SU-DHL-6 (cell line): Measurements from ENCODE around the gene TMEM33.

Experiments
- H2AFZ ChIP-seq: fragments of 200-600 bp; sonication (generic); 2 replicates; pipeline ENCODE4 v1.6.1; 2014; ENCODE audit warnings: low read depth, mild to moderate bottlenecking, moderate library complexity, mixed read lengths, antibody characterized with exemption, low read length; ENCODE audit not compliant: severe bottlenecking
- H3F3A ChIP-seq: fragments of 200-600 bp; shearing (Covaris generic); 2 replicates; pipeline ENCODE4 v1.6.0; 2016; ENCODE audit warnings: antibody characterized with exemption, mild to moderate bottlenecking; ENCODE audit not compliant: insufficient read depth
- H3K27ac ChIP-seq: fragments of 200-600 bp; sonication (generic); 2 replicates; pipeline ENCODE4 v1.5.1; 2016; ENCODE audit warnings: low read depth, mild to moderate bottlenecking, low read length, moderate library complexity, mixed read lengths
- H3K27me3 ChIP-seq: fragments of 200-600 bp; sonication (generic), shearing (Covaris generic); 2 replicates; pipeline ENCODE4 v1.6.0; 2014; ENCODE audit warnings: mild to moderate bottlenecking, low read length
- H3K36me3 ChIP-seq: fragments of 200-600 bp; sonication (generic); 2 replicates; pipeline ENCODE4 v1.6.1; 2014; ENCODE audit warnings: mild to moderate bottlenecking, low read length, mixed read lengths
- H3K4me2 ChIP-seq: fragments of 300-600, 200-600 bp; shearing (Covaris generic), sonication (generic); 2 replicates; pipeline ENCODE4 v1.6.0; 2014; ENCODE audit warnings: low read length, low read depth, mild to moderate bottlenecking; ENCODE audit not compliant: poor library complexity, severe bottlenecking
- H3K4me3 ChIP-seq: fragments of 200-600 bp; sonication (generic); 2 replicates; pipeline ENCODE4 v1.5.1; 2014; ENCODE audit warnings: antibody characterized with exemption, low read length, mild to moderate bottlenecking, mixed read lengths; ENCODE audit not compliant: insufficient read depth, poor library complexity, severe bottlenecking
- H3K79me2 ChIP-seq: fragments of 200-600 bp; sonication (generic); 2 replicates; pipeline ENCODE4 v1.6.1; 2014; ENCODE audit warnings: mild to moderate bottlenecking, low read length, moderate library complexity; ENCODE audit not compliant: insufficient read depth
- H3K9ac ChIP-seq: fragments of 200-600 bp; sonication (generic); 2 replicates; pipeline ENCODE4 v1.7.0; 2014; ENCODE audit warnings: mild to moderate bottlenecking, low read length
- H3K9me2 ChIP-seq: fragments of 200-600 bp; sonication (generic); replicated peaks from 2 replicates; pipeline ENCODE4 v1.6.1; 2014; ENCODE audit warnings: low read length; ENCODE audit not compliant: insufficient read depth
- H3K9me3 ChIP-seq: fragments of 200-600 bp; sonication (generic); 2 replicates; pipeline ENCODE4 v1.6.1; 2014; ENCODE audit warnings: low read length, mixed read lengths; ENCODE audit not compliant: insufficient read depth
- H4K20me1 ChIP-seq: fragments of 200-600 bp; sonication (generic); 2 replicates; pipeline ENCODE4 v1.6.1; 2014; ENCODE audit warnings: low read depth, mild to moderate bottlenecking, antibody characterized with exemption, low read length, moderate library complexity, mixed read lengths
- CTCF ChIP-seq: fragments of 200-600 bp; sonication (generic); IDR thresholded peaks from one replicate; pipeline ENCODE4 v1.5.1; 2017; ENCODE audit warnings: antibody characterized with exemption, mild to moderate bottlenecking, low read length, moderate library complexity; ENCODE audit not compliant: insufficient read depth, poor library complexity, severe bottlenecking
- EZH2phosphoT487 ChIP-seq: fragments of 200-600 bp; sonication (generic), shearing (Covaris generic); conservative IDR thresholded peaks from 2 replicates; pipeline ENCODE4 v1.6.1; 2018; ENCODE audit warnings: mild to moderate bottlenecking, antibody characterized with exemption, low read length, moderate library complexity, mixed read lengths

TMEM33 gene

GRCh38 chr4:41957634-41958033, 22.4 kb downstream of the TMEM33 start:
- no peaks in the 10 kb centered on the region for H3K9me2 ChIP-seq
- no peak overlapping the region for H3K4me3 ChIP-seq
- H3K36me3 ChIP-seq: peaks cover 30% of the 10 kb centered on the region
- no peak overlapping the region for H3K9ac ChIP-seq
- no peak overlapping the region for H3K27ac ChIP-seq
- peaks cover 45% of the 10 kb centered on the region for H3F3A ChIP-seq
- no peaks in the 10 kb centered on the region for H4K20me1 ChIP-seq
- H3K79me2 ChIP-seq: no peaks in the 10 kb centered on the region
- no peak overlapping the region for H3K4me2 ChIP-seq
- no peaks in the 10 kb centered on the region for H3K9me3 ChIP-seq
- TF ChIP-seq EZH2phosphoT487: no peak
- TF ChIP-seq CTCF: peak; percentile 25
- no peak overlapping the region for H2AFZ ChIP-seq
- no peaks in the 10 kb centered on the region for H3K27me3 ChIP-seq

GRCh38 chr4:41963105-41963504, 27.9 kb downstream of the TMEM33 start:
- Histone ChIP-seq H4K20me1 (no peaks in the 10 kb centered on the region), H3K9ac (no peak overlapping the region), H2AFZ (no peak overlapping the region), H3K27ac (no peak overlapping the region), H3F3A (peaks cover 29% of the 10 kb centered on the region), H3K9me3 (no peaks in the 10 kb centered on the region), H3K27me3 (no peaks in the 10 kb centered on the region), H3K9me2 (no peaks in the 10 kb centered on the region), H3K4me3 (no peak overlapping the region), H3K79me2 (no peaks in the 10 kb centered on the region), H3K36me3 (no peaks in the 10 kb centered on the region), H3K4me2 (no peak overlapping the region)
- TF ChIP-seq CTCF: peak; percentile 56
- TF ChIP-seq EZH2phosphoT487: no peak

GRCh38 chr4:41964401-41964800, 29.2 kb downstream of the TMEM33 start:
- Histone ChIP-seq H3K9ac (no peak overlapping the region), H3K79me2 (no peaks in the 10 kb centered on the region), H3K36me3 (no peaks in the 10 kb centered on the region), H3K27me3 (no peaks in the 10 kb centered on the region), H3K4me3 (no peak overlapping the region), H3K9me2 (no peaks in the 10 kb centered on the region), H3K9me3 (no peaks in the 10 kb centered on the region), H3K4me2 (no peak overlapping the region), H3F3A (peaks cover 29% of the 10 kb centered on the region), H2AFZ (no peak overlapping the region), H3K27ac (no peak overlapping the region), H4K20me1 (no peaks in the 10 kb centered on the region)
- no peak for TF ChIP-seq EZH2phosphoT487
- no peak for TF ChIP-seq CTCF
